A549 treated with Hydrocortisone at 1 μM for 4 hours (cell line): ENCODE measurements around the gene GCC2. TPM values are rescaled to one million over a fixed set of nuclear protein-coding genes. Genes with fewer than 3 reads are reported as not detected.

ENCODE experiments used
- total RNA-seq: library from RNA; stranded (reverse); fragments of 200-300 nt; extraction: Qiagen RNA extraction; gene quantifications from 5 replicates; pipeline ENCODE4 v1.2.3, GENCODE V29; 2022

The GCC2 gene, protein sequence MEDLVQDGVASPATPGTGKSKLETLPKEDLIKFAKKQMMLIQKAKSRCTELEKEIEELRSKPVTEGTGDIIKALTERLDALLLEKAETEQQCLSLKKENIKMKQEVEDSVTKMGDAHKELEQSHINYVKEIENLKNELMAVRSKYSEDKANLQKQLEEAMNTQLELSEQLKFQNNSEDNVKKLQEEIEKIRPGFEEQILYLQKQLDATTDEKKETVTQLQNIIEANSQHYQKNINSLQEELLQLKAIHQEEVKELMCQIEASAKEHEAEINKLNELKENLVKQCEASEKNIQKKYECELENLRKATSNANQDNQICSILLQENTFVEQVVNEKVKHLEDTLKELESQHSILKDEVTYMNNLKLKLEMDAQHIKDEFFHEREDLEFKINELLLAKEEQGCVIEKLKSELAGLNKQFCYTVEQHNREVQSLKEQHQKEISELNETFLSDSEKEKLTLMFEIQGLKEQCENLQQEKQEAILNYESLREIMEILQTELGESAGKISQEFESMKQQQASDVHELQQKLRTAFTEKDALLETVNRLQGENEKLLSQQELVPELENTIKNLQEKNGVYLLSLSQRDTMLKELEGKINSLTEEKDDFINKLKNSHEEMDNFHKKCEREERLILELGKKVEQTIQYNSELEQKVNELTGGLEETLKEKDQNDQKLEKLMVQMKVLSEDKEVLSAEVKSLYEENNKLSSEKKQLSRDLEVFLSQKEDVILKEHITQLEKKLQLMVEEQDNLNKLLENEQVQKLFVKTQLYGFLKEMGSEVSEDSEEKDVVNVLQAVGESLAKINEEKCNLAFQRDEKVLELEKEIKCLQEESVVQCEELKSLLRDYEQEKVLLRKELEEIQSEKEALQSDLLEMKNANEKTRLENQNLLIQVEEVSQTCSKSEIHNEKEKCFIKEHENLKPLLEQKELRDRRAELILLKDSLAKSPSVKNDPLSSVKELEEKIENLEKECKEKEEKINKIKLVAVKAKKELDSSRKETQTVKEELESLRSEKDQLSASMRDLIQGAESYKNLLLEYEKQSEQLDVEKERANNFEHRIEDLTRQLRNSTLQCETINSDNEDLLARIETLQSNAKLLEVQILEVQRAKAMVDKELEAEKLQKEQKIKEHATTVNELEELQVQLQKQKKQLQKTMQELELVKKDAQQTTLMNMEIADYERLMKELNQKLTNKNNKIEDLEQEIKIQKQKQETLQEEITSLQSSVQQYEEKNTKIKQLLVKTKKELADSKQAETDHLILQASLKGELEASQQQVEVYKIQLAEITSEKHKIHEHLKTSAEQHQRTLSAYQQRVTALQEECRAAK (N-terminal part only)
- 9.8 to 18.1 TPM (median 14.3 TPM) in 5 replicates for total RNA-seq

DNA sequence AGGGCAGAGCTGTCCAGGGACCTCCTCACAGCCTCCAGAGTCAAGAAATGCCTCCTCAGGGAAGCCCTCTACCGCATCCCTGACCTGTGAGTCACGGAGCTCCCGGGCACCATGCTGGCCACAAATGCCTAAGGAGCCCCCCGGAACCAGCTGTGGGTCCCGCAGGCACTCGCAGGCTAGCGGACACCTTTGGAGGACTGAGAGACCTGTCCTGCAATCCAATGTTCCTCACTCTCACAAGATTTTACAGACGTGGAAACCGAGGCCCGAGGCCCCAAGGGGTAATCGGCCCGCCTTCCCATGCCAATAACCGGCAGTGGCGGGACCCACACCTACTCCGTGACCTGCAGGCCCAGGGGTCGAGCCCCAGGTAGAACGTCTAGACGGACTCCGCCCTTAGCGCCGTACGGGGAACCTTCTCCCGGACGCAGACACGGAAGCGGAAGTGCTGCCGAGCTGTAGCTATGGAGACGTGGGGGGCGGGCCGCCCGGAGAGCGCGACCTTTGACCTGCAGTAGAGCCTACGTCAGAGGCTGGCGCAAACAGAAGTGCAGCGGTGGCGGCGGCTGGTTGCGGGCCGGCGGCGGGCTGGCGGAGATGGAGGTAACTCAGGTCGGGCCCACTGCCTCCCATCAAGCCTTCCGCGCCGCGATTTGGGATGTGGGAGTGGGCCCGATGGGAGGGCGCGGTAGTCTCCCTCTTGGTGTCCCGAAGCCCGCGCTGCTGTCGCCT is at the start of gene GCC2:
TSS of gene GCC2 (plus strand) at position 529 of the 732 bp plus-strand sequence. CDS start at position 598, 69 bp downstream.

DNA sequence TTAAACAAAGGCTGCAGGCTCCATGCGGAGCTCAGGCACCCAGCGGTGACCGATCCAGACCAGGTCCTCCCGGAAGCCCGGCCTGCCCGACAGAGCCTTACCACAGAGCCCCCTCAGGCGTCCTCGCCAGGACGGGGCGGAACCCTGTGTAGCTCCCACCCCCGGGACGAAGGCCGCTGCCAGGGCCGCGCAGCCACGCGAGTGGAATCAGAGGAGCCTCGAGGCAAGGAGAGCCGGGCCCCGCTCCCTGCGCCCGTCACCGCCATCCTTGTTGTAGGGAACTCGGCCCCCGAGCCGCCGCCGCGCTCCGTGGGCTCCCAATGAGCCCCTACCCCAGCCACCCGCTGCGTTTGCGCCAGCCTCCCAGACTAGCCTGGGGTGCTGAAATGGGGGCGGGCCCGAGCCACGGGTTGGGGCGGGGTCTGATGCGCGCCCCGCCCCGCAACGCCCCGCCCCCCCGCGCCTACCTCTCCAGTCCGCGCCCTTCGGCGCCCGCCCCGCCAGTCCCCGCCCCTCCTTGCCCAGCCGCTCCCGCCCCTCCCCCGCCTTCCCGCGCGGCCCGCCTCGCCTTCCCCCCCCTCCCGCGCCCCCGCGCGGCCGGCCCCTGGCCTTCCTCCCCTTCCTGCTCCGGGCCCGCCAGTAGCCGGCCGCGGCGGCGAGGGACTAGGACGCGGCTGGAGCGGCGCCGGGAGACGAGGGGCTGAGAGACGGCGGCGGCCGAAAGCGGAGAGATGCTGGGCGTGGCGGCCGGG is 85.0 kb downstream of the GCC2 start, which contains the start of gene LIMS1:
TSS of gene LIMS1 (plus strand) at position 639 of the 752 bp plus-strand sequence. CDS start at position 732, 93 bp downstream.

Other genes starting within 250 kb of the GCC2 start
- not detected in 5 replicates for gene SULT1C3, start 209.2 kb upstream of the GCC2 start, total RNA-seq
- 0.36 to 0.78 TPM (median 0.43 TPM) in 5 replicates for gene SULT1C2, start 160.3 kb upstream of the GCC2 start, total RNA-seq
- gene SULT1C4, start 71.3 kb upstream of the GCC2 start, total RNA-seq = 0.07 TPM in 1 of 5 replicates, not detected in the others
- 42.9 to 67.5 TPM (median 60.8 TPM) in 5 replicates for gene LIMS1, start 85.3 kb downstream of the GCC2 start, total RNA-seq